GM21717 (cell line): ENCODE results near the gene PCDHGB7.
"Not testable (repeated sequence)": the region's sequence is repeated elsewhere in the genome, so short reads cannot be mapped to it uniquely, and the experiment has no call there.

Experiments
- ATAC-seq: cut with Tn5 transposase; IDR thresholded peaks from one replicate; pipeline ENCODE4 v1.9.1; 2021; ENCODE audit warnings: mild to moderate bottlenecking, moderate library complexity; ENCODE audit not compliant: unreplicated experiment

The PCDHGB7 gene

DNA sequence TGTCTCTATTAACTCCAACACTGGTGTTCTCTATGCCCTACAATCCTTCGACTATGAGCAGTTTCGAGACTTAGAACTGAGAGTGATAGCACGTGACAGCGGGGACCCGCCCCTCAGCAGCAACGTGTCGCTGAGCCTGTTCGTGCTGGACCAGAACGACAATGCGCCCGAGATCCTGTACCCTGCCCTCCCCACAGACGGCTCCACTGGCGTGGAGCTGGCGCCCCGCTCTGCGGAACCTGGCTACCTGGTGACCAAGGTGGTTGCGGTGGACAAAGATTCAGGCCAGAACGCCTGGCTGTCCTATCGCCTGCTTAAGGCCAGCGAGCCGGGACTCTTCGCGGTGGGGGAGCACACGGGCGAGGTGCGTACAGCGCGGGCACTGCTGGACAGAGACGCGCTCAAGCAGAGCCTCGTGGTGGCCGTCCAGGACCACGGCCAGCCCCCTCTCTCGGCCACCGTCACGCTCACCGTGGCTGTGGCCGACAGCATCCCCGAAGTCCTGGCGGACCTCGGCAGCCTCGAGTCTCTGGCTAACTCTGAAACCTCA, 5.3 kb downstream of the PCDHGB7 start:
- no peak for ATAC-seq

DNA sequence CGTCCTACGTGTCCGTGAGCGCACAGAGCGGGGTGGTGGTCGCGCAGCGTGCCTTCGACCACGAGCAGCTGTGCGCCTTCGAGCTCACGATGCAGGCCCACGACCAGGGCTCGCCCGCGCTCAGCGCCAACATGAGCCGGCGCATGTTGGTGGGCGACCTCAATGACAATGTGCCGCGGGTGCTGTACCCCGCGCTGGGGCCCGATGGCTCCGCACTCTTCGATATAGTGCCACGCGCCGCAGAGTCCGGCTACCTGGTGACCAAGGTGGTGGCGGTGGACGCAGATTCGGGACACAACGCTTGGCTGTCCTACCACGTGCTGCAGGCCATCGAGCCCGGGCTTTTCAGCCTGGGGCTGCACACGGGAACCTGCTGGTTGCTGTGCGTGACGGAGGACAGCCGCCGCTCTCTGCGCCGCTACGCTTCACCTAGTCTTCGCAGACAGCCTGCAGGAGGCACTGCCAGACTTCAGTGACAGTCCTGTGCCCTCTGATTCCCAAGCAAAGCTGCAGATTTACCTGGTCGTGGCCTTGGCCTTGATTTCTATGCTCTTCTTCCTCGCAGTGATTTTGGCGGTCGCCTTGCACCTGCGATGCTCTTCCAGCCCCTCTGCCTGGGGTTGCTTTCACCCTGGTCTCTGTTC, 10.4 kb downstream of the PCDHGB7 start:
- no peak for ATAC-seq

DNA sequence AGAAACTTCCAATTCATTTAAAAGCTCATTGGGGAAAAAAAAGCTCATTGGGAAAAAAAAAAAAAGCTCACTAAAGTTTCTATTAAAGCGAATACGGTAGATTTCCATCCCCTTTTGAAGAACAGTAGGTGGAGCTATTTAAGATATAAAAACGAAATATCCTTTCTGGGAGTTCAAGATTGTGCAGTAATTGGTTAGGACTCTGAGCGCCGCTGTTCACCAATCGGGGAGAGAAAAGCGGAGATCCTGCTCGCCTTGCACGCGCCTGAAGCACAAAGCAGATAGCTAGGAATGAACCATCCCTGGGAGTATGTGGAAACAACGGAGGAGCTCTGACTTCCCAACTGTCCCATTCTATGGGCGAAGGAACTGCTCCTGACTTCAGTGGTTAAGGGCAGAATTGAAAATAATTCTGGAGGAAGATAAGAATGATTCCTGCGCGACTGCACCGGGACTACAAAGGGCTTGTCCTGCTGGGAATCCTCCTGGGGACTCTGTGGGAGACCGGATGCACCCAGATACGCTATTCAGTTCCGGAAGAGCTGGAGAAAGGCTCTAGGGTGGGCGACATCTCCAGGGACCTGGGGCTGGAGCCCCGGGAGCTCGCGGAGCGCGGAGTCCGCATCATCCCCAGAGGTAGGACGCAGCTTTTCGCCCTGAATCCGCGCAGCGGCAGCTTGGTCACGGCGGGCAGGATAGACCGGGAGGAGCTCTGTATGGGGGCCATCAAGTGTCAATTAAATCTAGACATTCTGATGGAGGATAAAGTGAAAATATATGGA, 13.0 kb downstream of the PCDHGB7 start, which contains the start of gene PCDHGA12:
PCDHGA12 (plus strand) TSS at position 176 of the 782 bp plus-strand sequence; CDS start at position 429, 253 bp downstream.
- ATAC-seq = peak; percentile 93

DNA sequence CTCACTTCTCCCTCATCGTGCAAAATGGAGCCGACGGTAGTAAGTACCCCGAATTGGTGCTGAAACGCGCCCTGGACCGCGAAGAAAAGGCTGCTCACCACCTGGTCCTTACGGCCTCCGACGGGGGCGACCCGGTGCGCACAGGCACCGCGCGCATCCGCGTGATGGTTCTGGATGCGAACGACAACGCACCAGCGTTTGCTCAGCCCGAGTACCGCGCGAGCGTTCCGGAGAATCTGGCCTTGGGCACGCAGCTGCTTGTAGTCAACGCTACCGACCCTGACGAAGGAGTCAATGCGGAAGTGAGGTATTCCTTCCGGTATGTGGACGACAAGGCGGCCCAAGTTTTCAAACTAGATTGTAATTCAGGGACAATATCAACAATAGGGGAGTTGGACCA, 13.8 kb downstream of the PCDHGB7 start:
- peak; percentile 34 for ATAC-seq

DNA sequence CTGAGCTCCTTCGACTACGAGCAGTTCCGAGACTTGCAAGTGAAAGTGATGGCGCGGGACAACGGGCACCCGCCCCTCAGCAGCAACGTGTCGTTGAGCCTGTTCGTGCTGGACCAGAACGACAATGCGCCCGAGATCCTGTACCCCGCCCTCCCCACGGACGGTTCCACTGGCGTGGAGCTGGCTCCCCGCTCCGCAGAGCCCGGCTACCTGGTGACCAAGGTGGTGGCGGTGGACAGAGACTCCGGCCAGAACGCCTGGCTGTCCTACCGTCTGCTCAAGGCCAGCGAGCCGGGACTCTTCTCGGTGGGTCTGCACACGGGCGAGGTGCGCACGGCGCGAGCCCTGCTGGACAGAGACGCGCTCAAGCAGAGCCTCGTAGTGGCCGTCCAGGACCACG, 14.8 kb downstream of the PCDHGB7 start:
- not testable (repeated sequence) for ATAC-seq

DNA sequence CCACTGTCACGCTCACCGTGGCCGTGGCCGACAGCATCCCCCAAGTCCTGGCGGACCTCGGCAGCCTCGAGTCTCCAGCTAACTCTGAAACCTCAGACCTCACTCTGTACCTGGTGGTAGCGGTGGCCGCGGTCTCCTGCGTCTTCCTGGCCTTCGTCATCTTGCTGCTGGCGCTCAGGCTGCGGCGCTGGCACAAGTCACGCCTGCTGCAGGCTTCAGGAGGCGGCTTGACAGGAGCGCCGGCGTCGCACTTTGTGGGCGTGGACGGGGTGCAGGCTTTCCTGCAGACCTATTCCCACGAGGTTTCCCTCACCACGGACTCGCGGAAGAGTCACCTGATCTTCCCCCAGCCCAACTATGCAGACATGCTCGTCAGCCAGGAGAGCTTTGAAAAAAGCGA, 15.2 kb downstream of the PCDHGB7 start:
- ATAC-seq = not testable (repeated sequence)

DNA sequence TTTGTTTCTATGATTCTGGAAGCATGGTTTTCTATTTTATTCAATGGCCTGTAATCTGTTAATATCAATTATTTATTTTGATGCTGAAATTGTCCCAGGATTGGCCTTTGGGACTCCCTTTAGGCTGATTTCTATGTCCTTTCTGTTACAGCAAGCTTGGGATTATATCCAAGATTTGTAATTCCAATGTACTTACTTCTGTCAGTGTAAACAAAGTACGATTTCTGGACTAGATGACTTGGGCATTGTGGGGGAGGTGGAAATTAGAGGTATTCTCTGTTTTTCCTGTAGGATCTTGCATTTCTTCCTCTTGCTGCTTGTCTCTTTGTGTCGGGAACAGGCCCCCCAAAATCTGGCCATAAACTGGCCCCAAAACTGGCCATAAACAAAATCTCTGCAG, 16.5 kb downstream of the PCDHGB7 start:
- no peak for ATAC-seq

DNA sequence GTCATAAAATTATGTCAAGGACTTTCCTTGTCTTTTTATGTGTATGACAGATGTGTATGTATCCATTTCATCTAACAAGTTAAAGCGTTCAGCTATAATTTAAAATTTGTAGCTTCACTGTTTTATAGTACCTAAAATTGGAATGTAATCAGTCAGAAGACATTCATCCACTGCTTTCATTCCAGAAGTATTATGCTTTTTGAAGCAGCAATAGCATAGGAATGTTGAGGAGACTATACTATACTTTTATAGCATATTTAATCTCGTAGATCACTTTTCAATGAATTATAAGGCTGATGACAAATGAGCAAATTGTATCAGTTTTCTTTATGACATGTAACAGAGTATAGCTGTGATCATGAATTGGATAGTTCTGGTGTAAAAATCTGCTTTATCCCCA, 19.7 kb downstream of the PCDHGB7 start:
- no peak for ATAC-seq

DNA sequence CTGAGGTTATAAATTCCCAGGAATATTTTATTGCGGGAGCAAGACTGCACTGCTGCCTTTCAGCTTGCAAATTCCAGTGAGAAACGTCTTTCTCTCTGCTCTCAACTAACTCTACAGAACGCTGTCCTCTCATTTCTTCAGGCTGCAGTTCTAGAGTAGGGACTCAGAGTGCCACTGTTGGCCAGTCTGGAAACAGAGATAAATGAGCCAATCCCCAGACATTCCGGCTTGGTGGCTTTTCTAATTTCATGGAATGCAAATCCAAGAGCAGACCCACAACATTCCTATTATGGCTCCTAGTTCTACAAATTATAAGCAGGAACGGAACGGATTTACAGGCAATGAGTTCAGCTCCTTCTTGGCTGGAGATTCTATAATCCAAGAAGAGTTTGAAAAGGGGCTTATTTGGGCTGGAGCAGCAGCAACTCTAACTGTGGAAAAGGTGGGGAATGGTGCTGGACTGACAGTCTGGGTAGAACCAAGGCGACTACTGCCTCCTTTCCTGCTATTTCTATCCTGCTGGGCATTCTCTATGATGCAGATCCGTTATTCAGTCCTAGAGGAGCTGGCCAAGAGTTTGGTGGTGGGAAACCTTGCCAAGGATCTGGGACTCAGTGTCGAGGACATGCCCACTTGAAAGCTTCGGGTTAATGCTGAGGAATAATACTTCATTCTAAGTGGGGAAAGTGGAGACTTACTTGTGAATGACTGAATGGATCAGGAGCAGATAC, 22.1 kb downstream of the PCDHGB7 start:
- ATAC-seq = no peak

DNA sequence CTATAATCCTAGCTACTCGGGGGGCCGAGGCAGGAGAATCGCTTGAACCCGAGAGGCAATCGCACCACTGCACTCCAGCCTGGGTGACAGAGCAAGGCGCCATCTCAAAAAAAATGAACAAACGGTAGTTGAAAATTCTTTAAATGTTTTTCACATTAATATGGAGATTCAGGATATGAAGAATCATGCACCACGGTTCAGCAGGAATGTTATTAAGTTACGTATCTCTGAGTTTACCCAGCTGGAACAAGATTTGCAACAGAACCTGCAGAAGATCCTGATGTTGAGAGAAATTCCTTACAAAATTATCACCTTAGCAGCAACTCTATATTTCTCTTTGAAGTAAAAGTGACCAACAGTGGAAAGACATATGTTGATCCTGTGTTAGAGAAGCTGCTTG, 22.9 kb downstream of the PCDHGB7 start:
- ATAC-seq = no peak

DNA sequence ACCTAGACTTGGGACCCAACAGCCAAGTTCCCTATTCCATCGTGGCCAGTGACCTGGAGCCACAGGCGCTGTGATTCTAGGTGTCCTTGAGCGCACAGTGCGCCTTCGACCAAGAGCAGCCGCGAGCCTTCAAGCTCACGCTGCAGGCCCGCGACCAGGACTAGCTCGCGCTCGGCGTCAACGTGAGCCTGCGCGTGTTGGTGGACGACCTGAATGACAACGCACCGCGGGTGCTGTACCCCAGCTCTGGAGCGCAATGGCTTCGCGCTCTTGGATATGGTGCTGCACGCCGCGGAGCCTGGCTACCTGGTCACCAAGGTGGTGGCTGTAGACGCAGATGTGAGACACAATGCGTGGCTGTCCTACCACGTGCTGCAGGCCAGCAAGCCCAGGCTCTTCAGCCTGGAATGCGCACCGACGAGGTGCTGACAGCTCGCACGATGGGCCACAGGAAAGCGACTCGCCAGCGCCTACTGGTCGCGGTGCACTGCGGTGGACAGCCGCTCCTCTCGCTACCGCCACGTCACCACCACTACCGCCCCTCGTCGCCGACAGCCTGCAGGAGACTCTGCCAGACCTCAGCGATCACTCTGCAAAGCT, 24.2 kb downstream of the PCDHGB7 start:
- ATAC-seq = no peak

DNA sequence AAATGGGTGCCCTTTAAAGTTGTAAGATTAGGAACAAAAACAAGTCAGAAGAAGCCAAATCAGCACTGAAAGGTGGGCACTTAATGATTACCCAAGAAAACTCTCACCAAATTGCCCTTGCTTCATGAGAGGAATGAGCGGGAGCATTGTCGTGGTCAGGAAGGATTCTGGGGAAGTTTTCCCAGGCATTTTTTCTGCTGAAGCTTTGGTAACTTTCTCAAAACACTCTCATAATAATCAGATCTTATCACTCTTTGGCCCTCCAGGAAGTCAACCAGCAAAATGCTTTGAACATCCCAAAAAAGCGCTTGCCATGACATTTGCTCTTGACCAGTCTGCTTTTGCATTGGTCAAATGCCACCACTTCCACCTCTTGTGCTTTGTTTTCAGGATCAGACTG, 47.9 kb downstream of the PCDHGB7 start:
- no peak for ATAC-seq
